ENCODE data around the gene NAA50. TPM values are rescaled to one million over a fixed set of nuclear protein-coding genes. Genes with fewer than 3 reads are reported as not detected.

The NAA50 gene
- total and polyA plus RNA-seq, 10 of the 15 experiments (the other 5 are each of a cell fraction or from before 2014, with no cell fraction given) = 31.7 to 205 (median 110) TPM

DNA sequence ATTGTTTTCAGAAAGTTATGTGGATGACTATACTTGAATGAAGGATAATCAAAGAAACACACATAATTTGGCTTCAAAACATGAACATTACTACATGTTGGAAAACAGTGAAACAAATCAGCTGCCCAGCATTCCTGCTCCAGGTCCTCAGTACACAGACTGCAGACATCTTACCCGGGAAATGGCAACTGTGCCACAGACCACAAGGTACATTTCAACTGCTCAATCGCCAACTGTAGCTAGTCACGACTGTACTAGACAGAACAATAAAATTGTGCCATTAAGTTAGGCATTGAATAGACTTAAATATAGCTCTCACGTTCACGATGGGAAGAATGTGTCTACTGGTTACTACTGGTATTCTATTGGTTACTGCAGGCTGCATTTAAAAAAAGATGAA lies 5.0 kb downstream of the NAA50 start:
- no peak overlapping the region for H3K27ac ChIP-seq (ENCODE audit: control insufficient read depth, insufficient read depth)
- peaks cover 100% of the 10 kb centered on the region for H3K79me2 ChIP-seq (ENCODE audit: control insufficient read depth, insufficient read depth, low read length)
- ChIA-PET SMC1A (ENCODE audit: uncharacterized antibody, unreplicated experiment) (interaction anchor here (0.6 to 1.9 kb wide), 26 partner anchors 8 to 414 kb away, joined by 3 to 9 read pairs (median 4); no protein-coding TSS in a partner anchor), POLR2A (interaction anchor here (0.6 to 2.8 kb wide), 9 partner anchors 10 to 1974 kb away, joined by 3 to 9 read pairs (median 3); no protein-coding TSS in a partner anchor), RAD21 (ENCODE audit: unreplicated experiment) (interaction anchor here (0.9 to 1.6 kb wide), 8 partner anchors 25 to 245 kb away, joined by 3 to 6 read pairs (median 4); no protein-coding TSS in a partner anchor), CTCF (interaction anchor here (0.6 to 5.1 kb wide), 13 partner anchors 10 to 414 kb away, joined by 3 to 34 read pairs (median 3); partner anchors contain the start of genes GRAMD1C and USF3)
- DNase-seq (ENCODE audit: low read depth, low spot score) (no peak), FAIRE-seq (no peak), ATAC-seq (no peak)
- 0 out of 2 replicates have a peak overlapping the region, but pooled peaks have one; percentile 81 for H3K4me2 ChIP-seq (ENCODE audit: control insufficient read depth, insufficient read depth)
- H3K9ac ChIP-seq (ENCODE audit: control insufficient read depth, insufficient read depth, low read length) = no peak overlapping the region
- in situ Hi-C loops (cut with MboI) (loop anchor here (5.0 to 10.0 kb wide), 2 partner anchors 246 to 311 kb away; no protein-coding TSS in a partner anchor), intact Hi-C loops (cut with micrococcal nuclease; ENCODE audit: unreplicated experiment) (loop anchor here (10.0 kb wide), 2 partner anchors 474 to 714 kb away; no protein-coding TSS in a partner anchor)
- peak overlapping the region; percentile 13; the same call in 1 of the 2 replicates for H3K4me3 ChIP-seq
- WGBS (ENCODE audit: insufficient coverage, insufficient replicate concordance, low lambda C conversion rate, missing lambda C conversion rate) = 16% methylated on average over 5 of the region's 5 CpGs
- H4K20me1 ChIP-seq (ENCODE audit: control insufficient read depth, insufficient read depth) = no peaks in the 10 kb centered on the region; the same call in 1 of the 2 replicates
- no peaks in the 10 kb centered on the region for H3K27me3 ChIP-seq (replicated peaks in 1 of 2; ENCODE audit: control insufficient read depth in 2 of 2, insufficient read depth in 2 of 2, low read length in 1 of 2)
- no peaks in the 10 kb centered on the region for H3K9me3 ChIP-seq (replicated peaks; ENCODE audit: control insufficient read depth, insufficient read depth, low read length)
- H2AFZ ChIP-seq (ENCODE audit: control insufficient read depth, low read depth, low read length) = no peak overlapping the region
- BruUV-seq (replicated peaks) = no TSS peak
- TF ChIP-seq RELA (IDR thresholded peaks at IDR 0.05; ENCODE audit: borderline replicate concordance, partially characterized antibody) (no peak), NR2C2 (IDR thresholded peaks at IDR 0.05; ENCODE audit: borderline replicate concordance, control insufficient read depth, insufficient read length, low read depth) (no peak), FOS (IDR thresholded peaks at IDR 0.05; ENCODE audit: borderline replicate concordance, extremely low read depth, insufficient read length) (no peak), YY1 (IDR thresholded peaks at IDR 0.05; ENCODE audit: low read depth, low read length) (no peak), DPF2 (IDR thresholded peaks at IDR 0.05) (no peak), BHLHE40 (IDR thresholded peaks at IDR 0.05; ENCODE audit: borderline replicate concordance in 1 of 2, low read depth in 2 of 2, low read length in 1 of 2) (no peak), NFIC (IDR thresholded peaks at IDR 0.05; ENCODE audit: low read depth, low read length) (no peak), KDM1A (IDR thresholded peaks at IDR 0.05; ENCODE audit: borderline replicate concordance) (no peak), STAT3 (IDR thresholded peaks at IDR 0.05; ENCODE audit: low read depth, low read length) (no peak)
- TF ChIP-seq, protein P1, sequence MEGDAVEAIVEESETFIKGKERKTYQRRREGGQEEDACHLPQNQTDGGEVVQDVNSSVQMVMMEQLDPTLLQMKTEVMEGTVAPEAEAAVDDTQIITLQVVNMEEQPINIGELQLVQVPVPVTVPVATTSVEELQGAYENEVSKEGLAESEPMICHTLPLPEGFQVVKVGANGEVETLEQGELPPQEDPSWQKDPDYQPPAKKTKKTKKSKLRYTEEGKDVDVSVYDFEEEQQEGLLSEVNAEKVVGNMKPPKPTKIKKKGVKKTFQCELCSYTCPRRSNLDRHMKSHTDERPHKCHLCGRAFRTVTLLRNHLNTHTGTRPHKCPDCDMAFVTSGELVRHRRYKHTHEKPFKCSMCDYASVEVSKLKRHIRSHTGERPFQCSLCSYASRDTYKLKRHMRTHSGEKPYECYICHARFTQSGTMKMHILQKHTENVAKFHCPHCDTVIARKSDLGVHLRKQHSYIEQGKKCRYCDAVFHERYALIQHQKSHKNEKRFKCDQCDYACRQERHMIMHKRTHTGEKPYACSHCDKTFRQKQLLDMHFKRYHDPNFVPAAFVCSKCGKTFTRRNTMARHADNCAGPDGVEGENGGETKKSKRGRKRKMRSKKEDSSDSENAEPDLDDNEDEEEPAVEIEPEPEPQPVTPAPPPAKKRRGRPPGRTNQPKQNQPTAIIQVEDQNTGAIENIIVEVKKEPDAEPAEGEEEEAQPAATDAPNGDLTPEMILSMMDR (IDR thresholded peaks at IDR 0.05 in 2 of 3, conservative IDR thresholded peaks at IDR 0.05 in 1 of 3; ENCODE audit: control insufficient read depth in 2 of 3, extremely low read depth in 1 of 3, insufficient read depth in 1 of 3, low read depth in 3 of 3, low read length in 3 of 3) = no peak
- TF ChIP-seq, protein P2, sequence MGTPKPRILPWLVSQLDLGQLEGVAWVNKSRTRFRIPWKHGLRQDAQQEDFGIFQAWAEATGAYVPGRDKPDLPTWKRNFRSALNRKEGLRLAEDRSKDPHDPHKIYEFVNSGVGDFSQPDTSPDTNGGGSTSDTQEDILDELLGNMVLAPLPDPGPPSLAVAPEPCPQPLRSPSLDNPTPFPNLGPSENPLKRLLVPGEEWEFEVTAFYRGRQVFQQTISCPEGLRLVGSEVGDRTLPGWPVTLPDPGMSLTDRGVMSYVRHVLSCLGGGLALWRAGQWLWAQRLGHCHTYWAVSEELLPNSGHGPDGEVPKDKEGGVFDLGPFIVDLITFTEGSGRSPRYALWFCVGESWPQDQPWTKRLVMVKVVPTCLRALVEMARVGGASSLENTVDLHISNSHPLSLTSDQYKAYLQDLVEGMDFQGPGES (IDR thresholded peaks at IDR 0.05) = no peak
- no peaks in the 10 kb centered on the region for H3K36me3 ChIP-seq (ENCODE audit: control insufficient read depth in 2 of 2, insufficient read depth in 2 of 2, low read length in 1 of 2)
- peaks cover 9% of the 10 kb centered on the region; the same call in 1 of the 2 replicates for H3K4me1 ChIP-seq (ENCODE audit: control insufficient read depth, insufficient read depth, low read length)

Measured in GM12878 (cell line).